Sciatic nerve (tissue), 2 donors: ENCODE data around the gene NR1D1. TPM values are rescaled to one million over a fixed set of nuclear protein-coding genes. Genes with fewer than 3 reads are reported as not detected.
A peak's percentile ranks its signal among the peaks of the same experiment; 100 is the strongest.

ENCODE experiments used
- ATAC-seq: fragments of 200-7000 bp; cut with Tn5 transposase; one replicate; pipeline ENCODE4 v1.9.1; 2020; ENCODE audit warnings: mild to moderate bottlenecking, moderate library complexity
- DNase-seq: peaks from one replicate; pipeline ENCODE4 v3.0.0-alpha.2; 2020; ENCODE audit warnings: low spot score
- intact Hi-C: fragments of 100-400 bp; cut with DNase I; formaldehyde crosslinking; loops from one replicate; pipeline ENCODE4 v1.14.2; 2022
- total RNA-seq: library from RNA; stranded (reverse); fragmentation: NEBNext Ultra II Directional; extraction: Animal tissue kit (Norgen Biotek cat#: 25700); gene quantifications from one replicate; pipeline ENCODE4 v1.2.1, GENCODE V29; 2021
- donor health status: DM: no; HTN: no; CAD: no.
- donor health status: DM: no; HTN: no; CAD: no.

NR1D1 gene
- total RNA-seq, 1 donor from 2014 or later: 69.8 TPM

DNA sequence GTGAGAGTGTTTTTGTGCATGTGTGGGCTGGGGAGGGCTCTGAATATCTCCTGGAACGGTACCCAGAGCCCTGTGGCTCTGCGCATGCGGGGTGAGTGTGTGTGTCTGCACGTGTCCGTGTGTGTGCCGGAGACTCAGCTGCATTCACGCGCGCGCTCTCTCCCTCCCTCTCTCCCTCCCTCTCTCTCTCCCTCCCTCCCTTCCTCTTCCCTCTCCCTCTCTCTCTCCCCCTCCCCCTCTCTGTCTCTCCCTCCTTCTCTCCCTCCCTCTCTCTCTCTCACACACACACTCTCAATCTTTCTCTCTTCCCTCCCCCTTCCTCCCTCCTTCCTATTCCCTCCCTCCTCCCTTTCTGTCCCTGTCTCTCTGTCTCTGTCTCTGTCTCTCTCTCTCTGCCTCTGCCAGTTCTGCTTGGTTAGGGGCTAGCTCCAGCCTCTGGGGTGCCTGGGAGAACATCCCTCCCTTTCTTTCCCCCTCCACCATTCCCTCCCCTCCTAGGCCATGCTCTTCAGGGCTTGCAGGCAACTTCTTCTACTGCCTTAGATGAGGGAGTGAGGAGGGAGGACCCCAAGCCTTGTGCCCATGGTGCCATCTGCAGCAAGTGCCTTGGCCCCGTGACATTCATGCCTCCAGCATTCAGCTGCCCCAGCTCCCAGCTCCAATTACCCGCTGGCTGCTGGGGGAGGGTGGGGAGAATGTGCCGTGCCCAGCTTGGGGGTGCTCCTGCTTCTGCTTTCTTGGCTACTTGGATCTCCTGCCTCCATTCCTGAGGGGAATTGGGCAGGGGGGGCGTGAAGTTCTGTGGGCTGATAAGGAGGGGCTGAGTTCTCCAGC, 31.3 kb downstream of the NR1D1 start:
- peak; percentile 85 for ATAC-seq
- peak; percentile 96 for DNase-seq
- intact Hi-C loops: no loop called here

DNA sequence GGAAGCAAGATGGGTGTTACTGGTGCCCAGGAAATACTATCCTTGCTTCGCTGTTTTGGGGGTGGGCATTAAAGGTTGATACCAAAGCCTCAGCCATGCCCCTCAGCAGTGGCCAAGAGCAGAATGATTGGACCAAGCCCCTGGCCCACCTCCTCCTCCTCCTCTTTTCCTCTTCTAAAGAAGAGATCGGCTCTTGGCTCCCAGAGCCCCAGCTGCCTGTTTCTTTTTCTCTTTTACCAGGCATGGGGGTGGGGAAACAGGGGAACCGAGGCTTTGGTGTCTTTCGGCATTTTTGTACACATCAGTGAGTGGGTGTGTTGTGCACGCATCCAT, 31.8 kb downstream of the NR1D1 start:
- intact Hi-C loops: no loop called here
- DNase-seq (no peak), ATAC-seq (no peak)

DNA sequence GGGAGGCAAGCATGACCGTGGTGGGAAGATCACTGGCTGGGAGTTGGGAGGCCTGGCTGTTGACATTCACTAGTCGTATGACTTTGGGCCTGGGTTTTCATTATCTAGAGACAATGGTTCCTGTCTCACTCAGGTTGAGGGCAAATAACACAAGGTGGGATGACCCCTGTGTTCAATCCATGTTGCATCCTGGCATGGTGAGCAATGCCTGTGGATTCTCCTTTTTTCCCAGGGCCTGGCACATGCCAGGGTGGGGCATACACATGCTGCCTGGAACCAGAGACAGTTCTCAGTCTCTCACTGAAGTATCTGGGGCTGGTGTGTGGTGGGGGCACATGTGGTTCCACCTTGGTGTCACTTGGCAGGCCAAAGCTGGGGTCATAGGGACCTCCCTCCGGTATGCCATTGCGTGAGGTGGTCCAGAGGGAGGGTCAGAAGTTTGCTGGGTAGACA, 32.2 kb downstream of the NR1D1 start:
- no peak for ATAC-seq
- intact Hi-C loops: no loop called here
- DNase-seq: no peak

DNA sequence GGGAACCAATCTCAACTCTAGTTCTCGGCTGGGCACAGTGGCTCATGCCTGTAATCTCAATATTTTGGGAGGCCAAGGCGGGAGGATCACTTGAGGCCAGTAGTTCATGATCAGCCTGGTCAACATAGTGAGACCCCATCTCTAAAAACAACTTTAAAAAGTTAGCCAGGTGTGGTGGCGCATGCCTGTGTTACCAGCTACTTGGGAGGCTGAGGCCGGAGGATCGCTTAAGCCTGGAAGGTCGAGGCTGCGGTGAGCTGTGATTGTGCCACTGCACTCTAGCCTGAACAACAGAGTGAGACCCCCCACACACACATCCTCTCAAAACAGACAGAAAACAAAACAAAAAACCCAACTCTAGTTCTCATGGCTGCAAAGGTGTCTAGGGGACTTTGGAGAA, 32.7 kb downstream of the NR1D1 start:
- intact Hi-C loops: no loop called here
- ATAC-seq (no peak), DNase-seq (no peak)

DNA sequence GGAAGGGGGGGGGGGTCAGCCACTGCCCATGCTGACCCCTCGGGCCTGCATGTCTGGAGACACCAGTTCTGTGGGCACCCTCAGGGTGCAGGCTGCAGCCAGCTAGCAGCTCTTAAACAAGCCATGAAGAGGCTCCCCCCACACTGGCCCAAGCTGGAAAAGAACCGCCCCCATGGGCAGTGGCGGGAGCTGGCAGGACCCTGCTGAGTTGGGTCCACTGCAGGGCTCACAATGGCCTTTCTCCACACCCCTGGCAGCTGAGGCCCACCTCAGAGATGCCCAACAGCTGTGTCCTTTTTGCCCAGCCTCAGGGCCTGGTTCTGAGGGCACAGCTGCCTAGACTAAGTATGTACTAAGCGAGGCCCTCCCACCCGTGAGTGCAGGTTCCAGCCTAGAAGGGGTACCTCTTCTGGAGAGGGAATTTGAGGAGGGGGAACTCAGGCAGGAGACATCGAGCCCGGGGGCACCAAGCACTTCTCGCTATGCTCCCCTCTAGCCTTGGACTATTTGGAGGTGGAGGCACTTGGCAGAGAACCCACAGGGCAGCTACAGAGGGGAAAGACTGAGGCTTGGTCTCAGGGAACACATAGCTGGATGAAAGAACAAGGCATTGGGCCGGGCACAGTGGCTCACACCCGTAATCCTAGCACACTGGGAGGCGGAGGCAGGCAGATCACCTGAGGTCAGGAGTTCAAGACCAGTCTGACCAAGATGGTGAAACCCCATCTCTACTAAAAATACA, 34.4 kb downstream of the NR1D1 start:
- ATAC-seq (no peak), DNase-seq (no peak)
- intact Hi-C loops: no loop called here

DNA sequence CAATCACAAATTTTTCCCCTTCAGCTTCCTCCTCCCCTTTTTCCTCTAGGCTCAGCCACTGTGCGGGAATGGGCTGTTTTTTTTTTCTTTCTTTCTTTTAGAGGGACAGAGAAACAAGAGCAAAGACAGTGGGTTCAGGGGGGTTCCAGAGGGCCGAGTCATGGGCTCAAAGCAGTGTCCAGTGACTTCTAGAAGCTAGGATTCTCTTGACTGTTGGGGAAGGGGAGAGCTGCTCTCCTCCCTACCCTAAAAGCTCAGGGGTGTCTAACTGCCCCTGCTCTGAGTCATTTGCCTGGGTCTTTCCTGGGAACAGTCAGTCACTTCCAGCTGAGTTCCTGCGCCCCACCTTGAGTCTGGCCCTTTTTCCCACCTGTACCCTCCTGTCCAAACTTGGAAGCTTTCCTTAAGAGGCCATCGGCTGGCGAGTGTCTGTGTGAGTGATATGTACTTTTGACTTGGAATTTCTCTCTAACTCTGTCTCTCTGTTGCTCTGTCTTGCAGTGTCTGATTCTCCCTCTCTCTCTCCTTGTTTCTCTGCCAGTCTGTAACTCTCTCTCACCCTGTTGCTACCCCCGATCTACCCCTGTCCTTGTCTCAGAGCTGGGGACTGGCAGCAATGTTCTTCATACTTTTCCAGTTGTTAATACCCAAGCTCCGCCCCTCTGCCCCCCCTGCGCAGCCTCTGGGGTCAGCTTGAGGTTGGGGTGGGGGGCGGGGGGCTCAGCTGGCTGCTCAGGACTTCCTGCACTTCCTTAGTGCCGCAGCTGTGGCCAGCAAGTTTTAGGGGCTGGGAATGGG, 35.2 kb downstream of the NR1D1 start:
- no peak for DNase-seq
- ATAC-seq: no peak
- intact Hi-C loops: no loop called here

DNA sequence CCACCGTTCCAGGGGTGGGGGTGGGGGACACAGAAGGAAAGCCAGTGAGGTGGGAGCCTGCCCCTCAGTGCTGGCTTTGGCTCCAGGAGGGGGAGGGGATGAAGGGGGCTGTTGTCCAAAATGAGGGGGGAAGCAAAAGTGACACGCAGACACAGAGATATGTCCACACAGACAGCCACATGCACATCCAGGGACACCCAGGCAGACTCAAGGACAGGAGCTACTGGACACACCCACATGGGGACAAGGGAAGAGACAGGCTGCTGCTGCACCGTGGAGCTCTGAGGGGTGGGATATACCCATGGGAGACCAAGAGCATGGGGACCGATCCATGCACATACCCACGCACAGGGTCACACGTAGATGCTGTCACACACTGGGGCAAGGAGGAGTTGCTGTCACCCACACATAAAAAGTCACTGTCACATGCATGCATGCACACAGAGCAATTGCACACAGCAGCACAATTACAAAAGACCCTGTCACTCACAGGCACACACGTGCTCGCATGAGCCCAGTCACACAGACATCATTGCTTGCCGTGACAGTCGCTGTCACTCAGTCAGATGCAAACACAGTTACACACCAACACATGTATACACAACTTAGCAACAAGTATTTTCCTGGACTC, 36.4 kb downstream of the NR1D1 start:
- ATAC-seq (no peak), DNase-seq (no peak)
- intact Hi-C loops: no loop called here

DNA sequence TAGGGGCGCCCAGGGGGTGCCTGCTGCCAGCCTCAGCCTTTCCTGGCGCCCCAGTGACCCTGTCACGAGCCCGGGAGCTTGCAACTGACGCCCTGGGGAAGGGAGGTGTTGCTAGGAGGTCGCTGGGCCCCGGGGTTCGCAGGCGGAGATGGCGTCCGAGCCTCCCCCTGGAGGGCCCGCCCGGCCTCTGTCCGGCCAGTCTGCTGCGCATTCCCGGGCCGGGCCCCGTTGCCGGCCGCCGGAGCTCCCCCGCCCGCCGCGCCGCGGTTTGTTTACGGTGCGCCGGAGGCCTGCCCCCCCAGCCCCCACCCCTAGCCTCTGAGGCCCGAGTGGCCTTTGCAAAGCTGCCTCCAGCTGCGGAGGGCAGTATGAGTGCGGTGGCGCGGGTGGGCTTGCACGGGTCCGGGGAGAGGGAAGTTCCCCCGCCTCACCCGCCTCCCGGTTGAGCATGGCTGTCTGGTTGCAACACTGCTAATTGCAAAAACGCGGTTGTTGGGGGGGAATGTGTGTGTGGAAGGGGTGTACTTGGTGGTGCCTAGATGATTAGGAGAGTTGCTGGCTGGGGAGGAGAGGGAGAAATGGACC, 37.1 kb downstream of the NR1D1 start:
- DNase-seq (peak; percentile 76), ATAC-seq (peak; percentile 4)
- intact Hi-C loops: no loop called here

DNA sequence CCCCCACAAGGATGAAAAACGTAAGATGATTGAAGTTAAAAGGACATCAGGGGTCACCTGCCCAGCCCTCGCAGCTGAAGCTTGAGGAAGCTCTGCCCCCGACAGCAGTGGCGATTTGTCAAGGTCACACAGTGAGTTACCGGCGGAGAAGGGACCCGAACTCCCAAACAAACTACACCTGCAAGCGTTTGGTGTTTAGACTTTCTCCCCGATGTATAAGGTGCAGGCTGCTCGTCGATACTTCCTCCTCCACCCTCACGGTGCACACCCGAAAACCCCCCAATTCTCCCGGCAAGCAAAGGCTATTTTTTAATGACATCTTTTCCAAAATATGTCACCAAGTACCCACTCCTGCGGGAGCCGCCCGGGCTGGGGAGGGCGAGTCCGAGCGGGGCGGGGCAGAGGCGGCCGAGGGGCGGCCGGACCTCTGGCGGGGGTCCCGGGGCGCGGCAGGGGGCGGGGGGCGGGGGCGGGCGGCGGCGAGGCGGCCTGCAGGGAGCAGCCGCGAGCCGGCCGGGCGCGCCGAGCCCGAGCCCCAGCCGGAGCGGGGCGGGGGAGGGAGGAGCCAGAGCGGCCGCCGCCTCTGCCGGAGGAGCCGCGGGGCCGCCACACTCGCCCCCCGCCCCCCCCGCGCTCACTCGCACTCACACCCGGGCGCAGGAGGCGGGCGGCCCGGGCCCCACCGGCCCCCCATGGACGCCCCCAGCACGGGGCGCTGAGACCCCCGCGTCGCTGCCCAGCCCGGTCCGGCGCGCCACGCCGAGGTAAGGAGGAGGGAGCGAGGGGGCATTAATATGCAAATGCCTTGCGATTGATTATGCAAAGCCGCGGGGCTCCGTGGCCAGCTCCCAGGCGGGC, 37.8 kb downstream of the NR1D1 start, which contains the start of gene THRA:
TSS of gene THRA (plus strand) at position 637 of the 858 bp plus-strand sequence. CDS start 11,524 bp downstream, outside the sequence.
- DNase-seq: peak; percentile 85
- intact Hi-C loops: no loop called here

DNA sequence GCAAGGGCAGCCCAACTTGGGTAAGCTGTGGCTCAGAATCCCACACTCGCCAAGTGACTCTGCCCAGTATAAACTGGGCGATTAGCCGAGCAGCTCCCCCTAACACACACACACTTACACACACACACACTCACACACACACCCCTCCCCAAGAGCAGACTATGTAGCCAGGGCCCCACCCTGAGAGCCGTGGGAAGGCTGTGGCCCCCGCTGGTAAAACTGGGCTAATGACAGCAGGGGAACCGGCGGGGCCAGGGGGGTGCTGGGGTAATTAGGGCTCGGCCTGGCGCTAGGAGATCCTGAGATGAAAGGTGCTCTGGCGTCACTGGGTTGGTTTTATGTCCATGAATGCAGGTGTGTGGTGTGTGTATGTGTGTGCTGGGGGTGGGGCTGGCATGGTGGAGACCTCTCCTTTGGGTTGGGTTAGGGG, 38.8 kb downstream of the NR1D1 start:
- DNase-seq (no peak), ATAC-seq (no peak)
- intact Hi-C loops: no loop called here

More for the DNA sequence above, 37.8 kb downstream of the NR1D1 start, which contains the start of gene THRA:
- peak; percentile 56 for ATAC-seq

DNA sequence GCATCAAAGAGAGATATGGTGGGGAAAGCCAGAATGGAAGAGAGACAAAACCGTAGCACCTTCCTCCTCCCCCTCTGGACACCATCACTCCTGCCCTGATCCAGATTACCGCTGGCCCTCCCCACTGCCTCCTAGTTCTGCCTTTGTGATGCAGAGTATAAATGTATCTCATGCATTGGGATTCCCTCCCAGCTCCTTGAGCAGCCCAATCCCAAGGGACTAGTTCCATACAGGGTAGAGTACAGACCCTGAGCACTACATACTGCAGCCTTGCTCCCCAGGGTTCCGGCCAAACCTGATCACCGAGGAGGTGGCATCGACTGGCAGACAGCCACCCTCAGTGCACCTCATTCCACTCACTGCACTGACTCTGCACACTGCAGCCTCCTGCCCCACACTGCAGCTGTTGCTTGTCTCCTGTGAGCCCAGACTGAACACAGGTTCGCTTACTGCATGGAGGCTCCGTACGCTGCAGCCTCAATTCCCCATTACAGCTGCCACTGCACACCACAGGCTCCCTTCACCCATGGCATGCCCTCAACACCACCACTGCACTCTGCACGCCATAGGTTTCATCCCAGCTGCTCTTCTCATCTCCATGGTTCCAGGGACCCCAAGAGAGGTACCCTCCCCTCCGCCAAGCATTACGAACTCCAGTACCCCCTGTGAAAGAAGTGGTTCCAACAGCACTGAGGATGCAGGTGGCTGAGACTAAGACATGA, 39.3 kb downstream of the NR1D1 start:
- ATAC-seq: no peak
- no peak for DNase-seq
- intact Hi-C loops: no loop called here

DNA sequence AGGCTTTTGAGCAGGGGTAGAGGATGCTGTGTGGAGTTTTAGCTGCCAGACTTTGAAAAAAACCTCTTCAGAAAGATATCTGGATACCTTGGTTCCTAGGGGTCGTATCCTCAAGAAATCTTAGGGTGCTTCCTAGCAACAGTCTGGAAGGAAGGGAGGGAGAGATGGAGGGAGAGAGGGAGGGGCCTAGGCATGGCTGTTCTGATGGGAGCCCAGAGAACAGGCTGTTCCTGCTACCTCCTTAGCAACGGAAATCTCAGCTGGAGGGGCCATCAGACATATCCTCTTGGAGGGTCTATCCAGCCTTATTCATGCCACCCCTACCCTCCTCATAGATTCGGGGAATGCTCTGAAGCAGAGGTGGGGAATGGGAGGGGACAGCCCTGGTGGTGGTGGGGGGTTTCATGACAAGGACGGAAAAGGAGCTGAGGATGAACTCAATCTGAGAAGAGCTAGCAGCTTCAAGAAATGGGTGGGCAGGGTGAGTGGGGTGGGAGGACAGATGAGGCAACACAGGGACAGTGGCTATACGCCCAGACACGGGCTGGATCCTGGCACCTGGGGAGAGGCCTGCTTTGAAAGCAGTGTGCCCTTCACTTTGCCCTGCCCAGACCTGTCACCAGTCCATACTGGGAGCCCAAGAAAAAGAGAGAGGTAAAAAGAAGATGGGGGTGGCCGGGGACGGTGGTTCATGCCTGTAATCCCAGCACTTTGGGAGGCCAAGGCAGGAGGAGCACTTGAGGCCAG, 40.5 kb downstream of the NR1D1 start:
- ATAC-seq: no peak
- no peak for DNase-seq
- intact Hi-C loops: no loop called here

DNA sequence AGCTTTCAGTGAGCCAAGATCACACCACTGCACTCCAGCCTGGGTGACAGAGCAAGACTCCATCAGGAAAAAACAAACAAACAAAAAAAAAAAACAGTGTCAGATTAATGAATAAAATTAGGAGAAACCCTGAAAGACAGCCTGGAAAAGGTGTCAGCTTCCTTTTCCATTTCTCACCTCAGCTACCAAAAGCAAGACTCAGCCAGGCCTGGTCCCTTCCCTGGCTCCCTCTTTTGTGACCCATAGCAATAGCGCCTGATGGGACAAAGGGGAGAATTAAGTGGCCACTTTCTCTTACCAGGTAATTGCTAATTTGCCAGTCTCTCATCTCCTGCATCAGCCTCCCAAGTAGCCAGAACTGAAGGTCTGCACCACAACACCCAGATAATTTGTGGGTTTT, 41.5 kb downstream of the NR1D1 start:
- DNase-seq (no peak), ATAC-seq (no peak)
- intact Hi-C loops: no loop called here

DNA sequence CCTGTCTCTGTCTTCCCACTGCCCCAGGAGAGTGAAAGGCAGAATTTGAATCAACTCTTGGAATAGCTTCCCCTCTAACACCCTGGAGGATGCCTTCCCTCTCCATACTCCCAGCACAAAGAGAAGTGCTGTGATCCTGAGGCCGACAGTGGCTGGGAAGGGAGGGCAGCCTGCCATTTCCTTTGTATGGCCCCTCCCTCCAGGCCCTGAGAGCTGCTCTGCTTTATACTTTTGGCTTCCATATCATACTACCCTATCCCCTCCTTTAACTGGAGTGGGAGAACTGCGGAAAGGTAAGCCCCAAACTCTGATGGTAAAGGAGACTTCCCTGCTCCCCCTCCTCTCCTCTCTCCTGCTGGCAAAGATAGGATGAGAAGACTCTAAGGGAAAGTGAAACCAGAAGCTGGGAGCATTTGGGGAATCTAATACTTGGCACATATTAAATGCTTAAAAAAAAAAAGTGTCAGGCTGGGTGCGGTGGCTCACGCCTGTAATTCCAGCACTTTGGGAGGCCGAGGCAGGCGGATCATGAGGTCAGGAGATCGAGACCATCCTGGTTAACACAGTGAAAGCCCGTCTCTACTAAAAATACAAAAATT, 42.1 kb downstream of the NR1D1 start:
- intact Hi-C loops: no loop called here
- no peak for DNase-seq
- ATAC-seq: peak; percentile 35

DNA sequence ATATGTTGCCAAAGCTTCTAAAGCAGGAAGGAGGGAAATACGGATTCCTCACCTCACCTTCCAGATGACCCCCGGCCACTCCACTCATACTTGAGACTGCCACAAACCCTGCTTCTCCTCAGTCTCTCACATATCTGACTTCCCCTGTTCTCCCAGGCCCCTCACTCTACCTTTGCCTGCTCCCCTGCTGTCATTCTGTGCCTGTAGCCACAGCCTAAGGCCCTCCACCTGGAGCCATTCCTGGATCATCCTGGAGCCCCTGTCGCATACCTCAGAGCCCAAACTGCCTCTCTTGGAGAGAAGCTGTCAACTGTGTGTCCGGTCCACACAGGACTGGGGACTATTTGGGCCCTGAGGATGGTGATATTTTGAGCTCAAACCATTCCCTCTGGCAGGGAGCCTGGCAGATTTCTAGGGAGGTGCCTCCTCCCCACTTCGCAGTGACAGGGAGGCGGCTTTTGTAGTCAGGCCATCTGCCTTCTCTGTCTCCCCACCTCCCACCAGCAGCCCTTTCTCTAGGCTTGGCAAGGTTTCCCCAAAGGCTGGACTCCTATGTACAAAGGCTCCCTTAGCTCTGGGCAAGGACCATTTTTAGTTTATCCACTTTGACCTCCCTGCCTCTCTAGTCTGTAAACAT, 43.9 kb downstream of the NR1D1 start:
- ATAC-seq: no peak
- intact Hi-C loops: no loop called here
- DNase-seq: no peak
